CD4-positive, CD25-positive, alpha-beta regulatory T cell (primary cell): Measurements from ENCODE around the gene MRFAP1. TPM values are rescaled to one million over a fixed set of nuclear protein-coding genes. Genes with fewer than 3 reads are reported as not detected.
A peak's percentile ranks its signal among the peaks of the same experiment; 100 is the strongest.

Experiments
- ATAC-seq, 2 donors: fragments of 150-1000 bp; cut with Tn5 transposase; one replicate each; pipeline ENCODE4 v1.10.0; 2021; ENCODE audit warnings: low read depth in 2 of 2, moderate number of reproducible peaks in 2 of 2, moderate library complexity in 1 of 2
- DNase-seq, 3 donors: peaks; one replicate each; pipeline versions ENCODE4 v3.0.0 to v3.0.0-alpha.2; 2012 to 2022; ENCODE audit warnings: mixed read lengths in 1 of 3
- H3K27ac ChIP-seq: one replicate; pipeline ENCODE4 v1.7.0; 2013; ENCODE audit warnings: mild to moderate bottlenecking, low read length; ENCODE audit not compliant: insufficient read depth, poor library complexity, severe bottlenecking
- H3K27me3 ChIP-seq: one replicate; pipeline ENCODE4 v1.7.0; 2013; ENCODE audit warnings: low read length; ENCODE audit not compliant: control insufficient read depth, insufficient read depth
- H3K36me3 ChIP-seq: one replicate; pipeline ENCODE4 v1.7.0; 2013; ENCODE audit warnings: mild to moderate bottlenecking, low read length, moderate library complexity; ENCODE audit not compliant: control insufficient read depth, insufficient read depth
- H3K4me1 ChIP-seq: 2 replicates; pipeline ENCODE4 v1.7.0; 2013; ENCODE audit warnings: mild to moderate bottlenecking, low read length; ENCODE audit not compliant: insufficient read depth, control insufficient read depth, poor library complexity, severe bottlenecking
- H3K4me3 ChIP-seq: one replicate; pipeline ENCODE4 v1.7.0; 2013; ENCODE audit warnings: low read depth, mild to moderate bottlenecking, low read length, moderate library complexity
- H3K9me3 ChIP-seq, 2 experiments: 1 replicate in 1 of 2; 2 replicates in 1 of 2; pipeline ENCODE4 v1.7.0; 2013; ENCODE audit warnings: low read length in 2 of 2, mild to moderate bottlenecking in 1 of 2, moderate library complexity in 1 of 2; ENCODE audit not compliant: control insufficient read depth in 2 of 2
- H3K27ac Mint-ChIP-seq, 3 donors: one replicate each; pipeline ENCODE4 v1.8.0; 2020 to 2022; ENCODE audit warnings: mild to moderate bottlenecking in 3 of 3, mixed read lengths in 3 of 3, moderate library complexity in 2 of 3
- H3K27me3 Mint-ChIP-seq: one replicate; pipeline ENCODE4 v1.8.0; 2022; ENCODE audit warnings: mild to moderate bottlenecking, mixed read lengths
- H3K36me3 Mint-ChIP-seq: one replicate; pipeline ENCODE4 v1.8.0; 2020; ENCODE audit warnings: mixed read lengths
- H3K4me1 Mint-ChIP-seq, 4 donors: one replicate each; pipeline ENCODE4 v1.8.0; 2020 to 2022; ENCODE audit warnings: mixed read lengths in 4 of 4, mild to moderate bottlenecking in 1 of 4
- H3K4me3 Mint-ChIP-seq, 4 donors: one replicate each; pipeline ENCODE4 v1.8.0; 2020 to 2022; ENCODE audit warnings: mild to moderate bottlenecking in 4 of 4, mixed read lengths in 4 of 4, moderate library complexity in 3 of 4
- H3K9me3 Mint-ChIP-seq, 7 donors: one replicate each; pipeline ENCODE4 v1.8.0; 2020 to 2022; ENCODE audit warnings: mixed read lengths in 7 of 7, mild to moderate bottlenecking in 3 of 7, moderate library complexity in 2 of 7
- polyA plus RNA-seq, 4 donors: library from polyadenylated mRNA; unstranded; fragments of 300-500 nt; fragmentation: Illumina TruSeq; gene quantifications; one replicate each; pipeline ENCODE4 v1.2.3, GENCODE V29; 2021
- total RNA-seq: library from RNA; stranded (reverse); gene quantifications from one replicate; pipeline ENCODE4 v1.2.3, GENCODE V29; 2022

The MRFAP1 gene
- total and polyA plus RNA-seq, 5 donors from 2014 or later, result 148 to 202 (median 186) TPM

- no peaks in the 10 kb centered on the region for H3K27me3 Mint-ChIP-seq
- Histone ChIP-seq H3K4me3 (no peak overlapping the region), H3K27me3 (no peaks in the 10 kb centered on the region), H3K36me3 (peaks cover 88% of the 10 kb centered on the region), H3K4me1 (no peaks in the 10 kb centered on the region), H3K9me3 (no peaks in the 10 kb centered on the region), H3K27ac (no peak overlapping the region)
- no peak for ATAC-seq
- no peak overlapping the region for H3K4me3 Mint-ChIP-seq
- no peak for DNase-seq
- peaks cover 43% of the 10 kb centered on the region for H3K36me3 Mint-ChIP-seq
- H3K9me3 Mint-ChIP-seq, result peaks cover 0 to 2% (median 0%) of the 10 kb centered on the region in 7 donors
- H3K27ac Mint-ChIP-seq, result no peak overlapping the region
- H3K4me1 Mint-ChIP-seq, result peaks cover 0 to 4% (median 0%) of the 10 kb centered on the region in 4 donors
Measured at GRCh38 chr4:6613676-6614651, 26.5 kb upstream of the MRFAP1 start.

- Mint-ChIP-seq H3K4me3 (no peak overlapping the region), H3K9me3 (peaks cover 0 to 2% (median 0%) of the 10 kb centered on the region in 7 donors), H3K27me3 (no peaks in the 10 kb centered on the region), H3K27ac (no peak overlapping the region), H3K4me1 (peaks cover 0 to 4% (median 0%) of the 10 kb centered on the region in 4 donors), H3K36me3 (peaks cover 46% of the 10 kb centered on the region)
- Histone ChIP-seq H3K36me3 (peaks cover 88% of the 10 kb centered on the region), H3K4me1 (no peaks in the 10 kb centered on the region), H3K4me3 (no peak overlapping the region), H3K27me3 (no peaks in the 10 kb centered on the region), H3K27ac (no peak overlapping the region), H3K9me3 (no peaks in the 10 kb centered on the region)
- DNase-seq (no peak), ATAC-seq (no peak)
Measured at GRCh38 chr4:6614701-6615230, 25.7 kb upstream of the MRFAP1 start.

GRCh38 chr4:6616087-6616995 is 24.1 kb upstream of the MRFAP1 start:
- H3K4me3 ChIP-seq, result no peak overlapping the region
- Mint-ChIP-seq H3K27me3 (no peaks in the 10 kb centered on the region), H3K36me3 (peaks cover 49% of the 10 kb centered on the region), H3K4me1 (peaks cover 0 to 4% (median 0%) of the 10 kb centered on the region in 4 donors), H3K9me3 (peaks cover 0 to 2% (median 0%) of the 10 kb centered on the region in 7 donors), H3K27ac (no peak overlapping the region), H3K4me3 (no peak overlapping the region)
- peaks cover 80% of the 10 kb centered on the region for H3K36me3 ChIP-seq
- ATAC-seq (no peak), DNase-seq (no peak)
- no peaks in the 10 kb centered on the region for H3K4me1 ChIP-seq
- H3K27me3 ChIP-seq, result no peaks in the 10 kb centered on the region
- H3K27ac ChIP-seq, result no peak overlapping the region
- H3K9me3 ChIP-seq, result no peaks in the 10 kb centered on the region

GRCh38 chr4:6617246-6617645 is 23.2 kb upstream of the MRFAP1 start:
- Mint-ChIP-seq H3K36me3 (peaks cover 45% of the 10 kb centered on the region), H3K27ac (no peak overlapping the region), H3K4me3 (no peak overlapping the region), H3K27me3 (no peaks in the 10 kb centered on the region), H3K4me1 (peaks cover 0 to 4% (median under 1%) of the 10 kb centered on the region in 4 donors), H3K9me3 (peaks cover 0 to 2% (median 0%) of the 10 kb centered on the region in 7 donors)
- Histone ChIP-seq H3K27ac (no peak overlapping the region), H3K36me3 (peaks cover 78% of the 10 kb centered on the region), H3K9me3 (no peaks in the 10 kb centered on the region), H3K27me3 (no peaks in the 10 kb centered on the region), H3K4me1 (no peaks in the 10 kb centered on the region), H3K4me3 (no peak overlapping the region)
- no peak for ATAC-seq
- DNase-seq, result no peak

GRCh38 chr4:6618386-6619115 is 21.9 kb upstream of the MRFAP1 start:
- no peaks in the 10 kb centered on the region for H3K27me3 ChIP-seq
- no peak overlapping the region for H3K27ac ChIP-seq
- no peak overlapping the region for H3K4me3 ChIP-seq
- H3K36me3 ChIP-seq, result peaks cover 71% of the 10 kb centered on the region
- Mint-ChIP-seq H3K27me3 (no peaks in the 10 kb centered on the region), H3K27ac (peak overlapping the region in 1 of 3 donors; percentile 53), H3K9me3 (peaks cover 0 to 2% (median 0%) of the 10 kb centered on the region in 7 donors), H3K4me1 (peaks cover 0 to 4% (median 0%) of the 10 kb centered on the region in 4 donors), H3K4me3 (no peak overlapping the region), H3K36me3 (peaks cover 44% of the 10 kb centered on the region)
- H3K4me1 ChIP-seq, result no peaks in the 10 kb centered on the region
- no peaks in the 10 kb centered on the region for H3K9me3 ChIP-seq
- DNase-seq (no peak), ATAC-seq (no peak)

- H3K27ac Mint-ChIP-seq, result no peak overlapping the region
- Histone ChIP-seq H3K4me3 (no peak overlapping the region), H3K4me1 (no peaks in the 10 kb centered on the region), H3K36me3 (peaks cover 67% of the 10 kb centered on the region), H3K9me3 (no peaks in the 10 kb centered on the region), H3K27me3 (no peaks in the 10 kb centered on the region), H3K27ac (no peak overlapping the region)
- no peak overlapping the region for H3K4me3 Mint-ChIP-seq
- no peaks in the 10 kb centered on the region for H3K27me3 Mint-ChIP-seq
- ATAC-seq (no peak), DNase-seq (no peak)
- H3K9me3 Mint-ChIP-seq, result peaks cover 0 to 2% (median 0%) of the 10 kb centered on the region in 7 donors
- peaks cover 0 to 4% (median 0%) of the 10 kb centered on the region in 4 donors for H3K4me1 Mint-ChIP-seq
- peaks cover 40% of the 10 kb centered on the region for H3K36me3 Mint-ChIP-seq
Measured at GRCh38 chr4:6619116-6619465, 21.4 kb upstream of the MRFAP1 start.
